DND-41 (cell line): ENCODE data around the gene TTYH1.

Experiments used
- CTCF ChIP-seq: IDR thresholded peaks from 2 replicates; pipeline ENCODE4 v1.5.1; 2012; ENCODE audit warnings: borderline replicate concordance, low read length, moderate library complexity, mild to moderate bottlenecking; ENCODE audit not compliant: poor library complexity, severe bottlenecking; ENCODE audit errors: extremely low read depth
- EZH2 ChIP-seq: IDR thresholded peaks from 3 replicates; pipeline ENCODE4 v1.6.1; 2012; ENCODE audit warnings: borderline replicate concordance, low read depth, mild to moderate bottlenecking, moderate library complexity, low read length, inconsistent platforms; ENCODE audit not compliant: severe bottlenecking

- no peak for TF ChIP-seq CTCF
- TF ChIP-seq EZH2: no peak
These were observed 1.6 kb downstream of the TTYH1 start for GRCh38 chr19:54416695-54417491.
